AG09309 (cell line): ENCODE data around the gene HOXA6.

ENCODE experiments used
- DNase-seq: peaks from one replicate; pipeline ENCODE4 v3.0.0-alpha.2; 2010; ENCODE audit warnings: low read depth
- H3K4me3 ChIP-seq: 2 replicates; pipeline ENCODE4 v1.5.1; 2011; ENCODE audit warnings: mild to moderate bottlenecking, low read depth, low read length, moderate library complexity; ENCODE audit not compliant: control insufficient read depth
- TF ChIP-seq, protein P1 (sequence below): IDR thresholded peaks from 2 replicates; pipeline ENCODE4 v1.5.1; 2011; ENCODE audit warnings: mild to moderate bottlenecking, low read depth, low read length, inconsistent platforms; ENCODE audit not compliant: insufficient read depth, control insufficient read depth; ENCODE audit errors: missing control alignments

Gene HOXA6

DNA sequence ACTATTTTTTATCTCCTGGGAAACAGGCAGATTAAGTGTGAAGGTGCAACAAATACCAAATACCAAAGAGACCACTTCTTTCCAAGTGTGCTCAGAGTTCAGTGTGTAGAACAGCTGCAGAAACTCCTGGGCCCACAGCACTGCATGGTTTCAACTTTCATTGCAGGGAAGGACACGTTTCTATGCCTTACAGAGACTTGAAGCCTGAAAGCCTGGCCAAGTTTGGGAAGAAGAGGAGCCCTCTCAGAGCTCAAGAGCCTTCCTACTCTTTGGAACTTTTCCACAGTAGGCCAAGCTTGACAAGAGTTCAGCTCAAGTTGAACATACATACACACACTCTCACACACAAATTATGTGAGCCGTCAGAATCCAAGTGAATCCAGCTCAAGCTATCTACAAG is 19.5 kb downstream of the HOXA6 start:
- TF ChIP-seq, protein P1, sequence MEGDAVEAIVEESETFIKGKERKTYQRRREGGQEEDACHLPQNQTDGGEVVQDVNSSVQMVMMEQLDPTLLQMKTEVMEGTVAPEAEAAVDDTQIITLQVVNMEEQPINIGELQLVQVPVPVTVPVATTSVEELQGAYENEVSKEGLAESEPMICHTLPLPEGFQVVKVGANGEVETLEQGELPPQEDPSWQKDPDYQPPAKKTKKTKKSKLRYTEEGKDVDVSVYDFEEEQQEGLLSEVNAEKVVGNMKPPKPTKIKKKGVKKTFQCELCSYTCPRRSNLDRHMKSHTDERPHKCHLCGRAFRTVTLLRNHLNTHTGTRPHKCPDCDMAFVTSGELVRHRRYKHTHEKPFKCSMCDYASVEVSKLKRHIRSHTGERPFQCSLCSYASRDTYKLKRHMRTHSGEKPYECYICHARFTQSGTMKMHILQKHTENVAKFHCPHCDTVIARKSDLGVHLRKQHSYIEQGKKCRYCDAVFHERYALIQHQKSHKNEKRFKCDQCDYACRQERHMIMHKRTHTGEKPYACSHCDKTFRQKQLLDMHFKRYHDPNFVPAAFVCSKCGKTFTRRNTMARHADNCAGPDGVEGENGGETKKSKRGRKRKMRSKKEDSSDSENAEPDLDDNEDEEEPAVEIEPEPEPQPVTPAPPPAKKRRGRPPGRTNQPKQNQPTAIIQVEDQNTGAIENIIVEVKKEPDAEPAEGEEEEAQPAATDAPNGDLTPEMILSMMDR = no peak
- no peak for DNase-seq
- H3K4me3 ChIP-seq = no peak overlapping the region

DNA sequence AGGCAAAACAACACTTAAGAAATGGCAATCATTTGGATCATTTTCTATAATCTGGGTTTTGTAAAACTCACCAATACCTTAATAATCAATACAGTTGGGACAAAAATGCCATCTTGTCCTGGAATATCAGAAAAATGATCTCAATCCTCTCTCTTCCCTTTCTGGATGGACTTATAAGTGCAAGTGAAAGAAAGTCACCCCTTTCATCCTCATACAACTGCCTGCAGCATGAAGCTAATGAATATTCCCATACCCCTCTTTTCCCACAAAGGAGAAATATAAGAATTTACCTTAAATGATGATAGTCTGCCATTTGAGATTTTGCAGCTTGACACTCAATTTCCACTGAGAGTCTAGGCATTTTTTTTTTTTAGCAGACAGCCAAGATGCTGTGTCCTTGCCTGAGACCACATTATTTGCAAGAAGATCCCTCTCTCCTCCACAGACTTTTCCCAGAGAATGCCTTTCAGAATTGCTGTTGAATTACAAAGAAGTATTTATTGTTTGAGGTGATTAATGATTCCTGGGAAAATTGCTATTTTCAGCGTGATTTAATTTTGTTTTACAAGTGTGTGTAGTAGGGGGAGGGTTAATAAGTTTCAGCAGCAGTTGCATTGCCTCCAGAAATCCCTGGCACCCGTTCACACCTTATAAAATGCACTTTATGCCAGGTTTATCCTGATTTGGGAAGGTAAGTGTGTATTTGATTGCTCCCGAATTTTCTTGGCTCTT is 20.8 kb downstream of the HOXA6 start:
- no peak overlapping the region for H3K4me3 ChIP-seq
- DNase-seq = no peak
- TF ChIP-seq, protein P1 = no peak

DNA sequence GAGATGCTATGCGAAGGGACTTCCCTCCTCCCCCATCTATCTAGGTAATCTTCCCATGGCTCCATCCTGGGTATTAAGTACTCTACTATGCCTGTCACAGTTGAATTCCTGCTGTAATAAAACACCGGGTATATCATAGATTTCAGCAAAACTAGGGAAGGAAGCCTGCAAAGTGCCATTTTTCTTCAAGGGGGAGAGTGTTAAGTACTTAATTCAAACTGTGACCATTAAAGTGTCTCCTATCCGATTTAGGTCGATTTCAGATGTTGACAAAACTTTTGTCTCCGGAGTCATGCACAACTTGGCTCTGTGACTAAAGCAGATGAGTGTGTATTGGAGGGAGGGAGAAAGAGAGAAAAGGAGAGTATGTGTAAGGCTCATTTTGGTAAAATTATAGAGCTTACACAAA is 21.6 kb downstream of the HOXA6 start:
- no peak overlapping the region for H3K4me3 ChIP-seq
- DNase-seq = no peak

DNA sequence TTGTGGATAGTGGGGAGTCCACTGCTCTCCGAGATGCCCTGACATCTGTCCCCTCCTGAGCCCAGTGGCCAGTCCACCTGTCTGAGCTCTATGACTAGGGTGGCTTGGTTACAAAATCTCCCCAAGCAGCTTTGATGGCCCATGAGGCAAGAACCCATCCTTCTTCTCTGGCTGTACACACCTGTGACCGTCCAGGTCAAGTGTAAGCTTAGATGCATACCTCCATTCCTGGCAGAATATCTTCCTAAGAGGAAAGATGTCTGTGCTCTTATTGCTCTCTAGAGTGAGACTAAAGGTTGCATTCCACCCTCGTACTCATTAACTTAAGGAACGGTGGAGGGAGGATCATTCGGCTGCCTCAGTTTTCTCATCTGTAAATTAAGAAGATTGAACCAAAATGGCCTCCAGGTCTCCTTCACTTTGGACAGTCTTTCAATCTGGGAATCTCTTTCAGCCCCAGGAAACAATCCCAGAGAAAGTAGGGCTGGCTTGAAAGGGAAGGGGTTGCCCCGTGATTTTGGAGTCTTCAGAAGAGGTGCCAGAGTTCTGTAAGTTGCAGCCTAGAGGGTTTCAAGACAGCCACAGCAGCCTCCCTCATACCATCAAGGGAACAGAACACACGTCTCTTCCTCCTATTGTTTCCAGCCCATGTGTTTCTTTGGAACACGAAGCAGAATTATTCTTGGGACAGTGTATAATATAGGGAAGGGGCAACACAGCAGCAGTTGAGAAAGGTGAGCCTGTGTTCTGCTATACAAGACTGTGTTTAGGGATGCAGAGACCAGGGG is 22.5 kb downstream of the HOXA6 start:
- no peak for DNase-seq
- no peak overlapping the region for H3K4me3 ChIP-seq
- TF ChIP-seq, protein P1 = no peak

More for the DNA sequence above, 21.6 kb downstream of the HOXA6 start:
- TF ChIP-seq, protein P1 = no peak

DNA sequence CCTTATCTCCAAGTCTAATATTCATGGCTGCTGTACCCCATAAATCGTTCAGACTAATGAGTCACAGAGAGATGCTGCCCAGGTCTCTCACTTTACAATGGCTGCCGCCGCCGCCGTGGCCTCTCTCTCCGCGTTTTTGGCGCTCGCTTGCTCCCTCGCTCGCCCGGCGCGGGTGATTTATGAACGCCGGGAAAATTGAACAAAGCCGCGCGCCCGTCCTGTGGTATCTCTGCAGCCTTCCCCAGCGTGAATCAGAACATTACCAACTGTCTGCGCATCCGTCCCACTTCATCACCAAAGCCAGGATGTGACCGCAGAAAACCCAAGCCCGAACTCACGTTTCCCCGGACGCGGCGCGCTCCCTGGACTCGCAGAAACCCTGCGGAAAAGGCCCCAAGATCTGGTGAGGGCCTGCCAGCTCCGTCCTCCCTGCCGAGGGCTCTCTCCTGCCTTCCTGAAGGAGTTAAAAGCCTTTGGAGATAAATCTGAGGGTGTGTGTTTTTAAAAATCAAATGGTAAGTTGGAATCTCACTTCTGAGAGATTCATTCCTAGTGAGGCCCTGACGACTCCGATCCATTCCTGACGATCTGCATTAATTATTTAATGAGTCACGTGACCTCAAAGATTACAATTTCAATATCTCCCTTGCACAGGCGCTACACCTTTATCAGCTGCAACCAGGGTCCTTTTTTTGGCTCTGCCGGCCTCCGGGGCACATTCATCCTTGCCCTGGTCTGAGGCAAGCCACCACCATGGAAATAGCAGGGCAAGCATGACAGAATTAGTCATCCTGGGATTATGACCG is 23.3 kb downstream of the HOXA6 start:
- no peak for DNase-seq
- H3K4me3 ChIP-seq = no peak overlapping the region
- TF ChIP-seq, protein P1 = no peak

DNA sequence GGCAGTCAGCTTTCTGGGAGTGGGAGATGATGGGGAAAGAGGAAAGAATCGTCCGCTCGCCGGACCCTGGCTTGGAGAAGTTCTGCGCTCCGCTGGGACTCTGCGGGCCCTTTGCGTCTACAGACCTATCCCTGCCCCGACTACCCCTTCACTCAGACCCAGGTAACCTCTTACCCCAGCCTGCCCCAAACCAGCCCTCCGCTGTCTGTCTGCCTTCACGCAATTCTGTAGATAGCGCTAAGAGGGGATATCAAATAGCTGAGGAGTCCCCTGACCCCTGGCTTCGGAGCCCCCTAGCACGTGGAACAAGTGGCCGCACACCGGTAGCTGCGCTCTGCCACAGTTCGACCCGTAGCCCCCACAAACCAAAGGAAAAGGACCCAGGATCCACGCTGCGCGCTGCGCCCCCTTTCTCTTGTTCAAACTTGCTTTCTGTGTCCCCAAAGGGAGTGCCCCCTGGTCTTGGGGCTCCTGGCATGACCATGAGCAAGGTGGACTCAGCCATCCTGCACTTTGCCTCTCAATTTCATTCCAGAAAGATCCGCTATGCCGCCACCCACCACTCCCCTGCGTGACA is 24.0 kb downstream of the HOXA6 start:
- H3K4me3 ChIP-seq = no peak overlapping the region
- TF ChIP-seq, protein P1 = no peak

More for the DNA sequence above, 24.0 kb downstream of the HOXA6 start:
- DNase-seq = no peak
